ENCODE results near the gene TTYH1. TPM values are rescaled to one million over a fixed set of nuclear protein-coding genes. Genes with fewer than 3 reads are reported as not detected.

TTYH1 gene
- total RNA-seq, 1 experiment from 2014 or later: 0.62 TPM

DNA sequence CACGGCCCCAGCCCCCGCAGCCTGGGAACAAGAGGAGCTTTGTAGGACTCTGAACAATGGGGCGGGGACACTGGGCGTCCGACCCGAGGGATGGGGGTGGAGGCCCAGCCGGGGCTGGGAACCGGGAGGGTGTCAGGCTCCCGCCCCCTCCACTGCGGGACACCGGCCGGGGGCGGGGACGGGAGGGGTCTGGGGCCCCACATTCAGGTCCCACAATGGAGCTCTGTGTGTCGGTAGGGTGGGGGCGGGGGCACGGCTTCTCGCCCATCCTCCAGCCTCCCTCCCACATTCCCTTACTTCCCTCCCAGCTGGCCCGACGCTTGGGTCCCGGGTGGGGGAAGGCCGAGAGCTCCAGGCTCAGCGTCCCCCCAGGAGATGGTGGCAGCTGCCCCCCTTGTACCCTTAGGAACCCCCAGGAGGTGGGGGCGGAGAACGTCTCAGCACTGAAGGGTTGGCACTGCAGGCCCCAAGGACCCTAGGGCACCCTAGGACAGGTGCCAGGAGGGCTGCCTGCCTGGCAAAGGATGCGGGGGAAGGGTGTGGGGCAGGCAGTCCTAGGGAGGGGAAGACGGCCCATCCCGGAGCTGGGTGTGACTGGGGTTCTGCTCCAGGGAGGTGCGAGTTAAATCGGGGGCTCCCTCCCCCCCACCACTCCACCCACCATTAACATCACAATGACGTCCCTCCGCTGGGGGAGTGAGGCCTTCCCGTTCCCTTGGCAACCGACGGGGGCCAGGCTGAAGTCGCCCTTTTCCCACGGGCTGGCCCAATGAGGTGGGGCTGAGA, 5.3 kb downstream of the TTYH1 start:
- Histone ChIP-seq H3K27me3 (ENCODE audit: control insufficient read depth, insufficient read depth, low read length) (no peaks in the 10 kb centered on the region), H3K4me3 (ENCODE audit: low read depth in 2 of 2, low read length in 2 of 2) (peak overlapping the region; percentile 2 to 29; a peak in 2 of 4 replicates), H3K27ac (ENCODE audit: low read length) (no peak overlapping the region; the same call in 1 of the 2 replicates), H3K36me3 (ENCODE audit: control insufficient read depth, insufficient read depth, low read length) (no peaks in the 10 kb centered on the region), H3K9me3 (ENCODE audit: control insufficient read depth, insufficient read depth, low read depth, low read length) (no peaks in the 10 kb centered on the region), H3K4me1 (ENCODE audit: control insufficient read depth, insufficient read depth, low read length) (peaks cover 11% of the 10 kb centered on the region)
- POLR2A ChIA-PET: interaction anchor here (0.6 kb wide), 3 partner anchors 20 to 803 kb away, joined by 3 to 8 read pairs (median 4); no protein-coding TSS in a partner anchor
- no TSS peak for BruUV-seq (replicated peaks)
- intact Hi-C loops (cut with micrococcal nuclease; ENCODE audit: unreplicated experiment): no loop called here
- peak; percentile 24 for ATAC-seq
- TF ChIP-seq POLR2AphosphoS5 (IDR thresholded peaks at IDR 0.05; ENCODE audit: low read depth, low read length) (no peak), SIN3A (IDR thresholded peaks at IDR 0.05; ENCODE audit: borderline replicate concordance, insufficient read depth, low read depth, low read length) (no peak), TCF7L2 (IDR thresholded peaks at IDR 0.05; ENCODE audit: low read depth, low read length) (no peak)
- TF ChIP-seq, protein P1, sequence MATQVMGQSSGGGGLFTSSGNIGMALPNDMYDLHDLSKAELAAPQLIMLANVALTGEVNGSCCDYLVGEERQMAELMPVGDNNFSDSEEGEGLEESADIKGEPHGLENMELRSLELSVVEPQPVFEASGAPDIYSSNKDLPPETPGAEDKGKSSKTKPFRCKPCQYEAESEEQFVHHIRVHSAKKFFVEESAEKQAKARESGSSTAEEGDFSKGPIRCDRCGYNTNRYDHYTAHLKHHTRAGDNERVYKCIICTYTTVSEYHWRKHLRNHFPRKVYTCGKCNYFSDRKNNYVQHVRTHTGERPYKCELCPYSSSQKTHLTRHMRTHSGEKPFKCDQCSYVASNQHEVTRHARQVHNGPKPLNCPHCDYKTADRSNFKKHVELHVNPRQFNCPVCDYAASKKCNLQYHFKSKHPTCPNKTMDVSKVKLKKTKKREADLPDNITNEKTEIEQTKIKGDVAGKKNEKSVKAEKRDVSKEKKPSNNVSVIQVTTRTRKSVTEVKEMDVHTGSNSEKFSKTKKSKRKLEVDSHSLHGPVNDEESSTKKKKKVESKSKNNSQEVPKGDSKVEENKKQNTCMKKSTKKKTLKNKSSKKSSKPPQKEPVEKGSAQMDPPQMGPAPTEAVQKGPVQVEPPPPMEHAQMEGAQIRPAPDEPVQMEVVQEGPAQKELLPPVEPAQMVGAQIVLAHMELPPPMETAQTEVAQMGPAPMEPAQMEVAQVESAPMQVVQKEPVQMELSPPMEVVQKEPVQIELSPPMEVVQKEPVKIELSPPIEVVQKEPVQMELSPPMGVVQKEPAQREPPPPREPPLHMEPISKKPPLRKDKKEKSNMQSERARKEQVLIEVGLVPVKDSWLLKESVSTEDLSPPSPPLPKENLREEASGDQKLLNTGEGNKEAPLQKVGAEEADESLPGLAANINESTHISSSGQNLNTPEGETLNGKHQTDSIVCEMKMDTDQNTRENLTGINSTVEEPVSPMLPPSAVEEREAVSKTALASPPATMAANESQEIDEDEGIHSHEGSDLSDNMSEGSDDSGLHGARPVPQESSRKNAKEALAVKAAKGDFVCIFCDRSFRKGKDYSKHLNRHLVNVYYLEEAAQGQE (IDR thresholded peaks at IDR 0.05; ENCODE audit: insufficient read depth in 1 of 2, low read depth in 2 of 2, low read length in 1 of 2): no peak
- TF ChIP-seq, protein P2, sequence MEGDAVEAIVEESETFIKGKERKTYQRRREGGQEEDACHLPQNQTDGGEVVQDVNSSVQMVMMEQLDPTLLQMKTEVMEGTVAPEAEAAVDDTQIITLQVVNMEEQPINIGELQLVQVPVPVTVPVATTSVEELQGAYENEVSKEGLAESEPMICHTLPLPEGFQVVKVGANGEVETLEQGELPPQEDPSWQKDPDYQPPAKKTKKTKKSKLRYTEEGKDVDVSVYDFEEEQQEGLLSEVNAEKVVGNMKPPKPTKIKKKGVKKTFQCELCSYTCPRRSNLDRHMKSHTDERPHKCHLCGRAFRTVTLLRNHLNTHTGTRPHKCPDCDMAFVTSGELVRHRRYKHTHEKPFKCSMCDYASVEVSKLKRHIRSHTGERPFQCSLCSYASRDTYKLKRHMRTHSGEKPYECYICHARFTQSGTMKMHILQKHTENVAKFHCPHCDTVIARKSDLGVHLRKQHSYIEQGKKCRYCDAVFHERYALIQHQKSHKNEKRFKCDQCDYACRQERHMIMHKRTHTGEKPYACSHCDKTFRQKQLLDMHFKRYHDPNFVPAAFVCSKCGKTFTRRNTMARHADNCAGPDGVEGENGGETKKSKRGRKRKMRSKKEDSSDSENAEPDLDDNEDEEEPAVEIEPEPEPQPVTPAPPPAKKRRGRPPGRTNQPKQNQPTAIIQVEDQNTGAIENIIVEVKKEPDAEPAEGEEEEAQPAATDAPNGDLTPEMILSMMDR (IDR thresholded peaks at IDR 0.05): no peak
- in situ Hi-C loops (cut with HindIII; ENCODE audit: low pct_unique_long_range_greater_than_20kb, low sequenced_read_pairs): no loop called here
- no peak for DNase-seq (ENCODE audit: low read depth, low spot score)
- CTCF ChIA-PET: interaction anchor here (0.6 kb wide), 1 partner anchor 245 kb away, joined by 3 read pairs; no protein-coding TSS in a partner anchor

DNA sequence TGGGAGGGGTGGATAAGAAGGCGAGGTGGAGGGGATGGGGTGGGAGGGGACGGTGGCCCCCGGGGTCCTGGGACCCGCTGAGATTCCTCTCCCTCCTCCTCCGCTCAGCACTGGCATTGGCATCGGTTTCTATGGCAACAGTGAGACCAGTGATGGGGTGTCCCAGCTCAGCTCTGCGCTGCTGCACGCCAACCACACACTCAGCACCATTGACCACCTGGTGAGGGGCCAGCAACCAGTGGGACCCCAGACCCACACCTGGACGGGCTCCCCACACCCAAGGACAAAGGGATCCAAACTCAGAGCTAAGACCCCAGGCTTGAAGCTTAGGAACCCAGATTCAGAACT, 5.9 kb downstream of the TTYH1 start:
- Histone ChIP-seq H3K9me3 (ENCODE audit: control insufficient read depth, insufficient read depth, low read depth, low read length) (no peaks in the 10 kb centered on the region), H3K27ac (ENCODE audit: low read length) (no peak overlapping the region), H3K4me3 (ENCODE audit: low read depth in 2 of 2, low read length in 2 of 2) (no peak overlapping the region), H3K27me3 (ENCODE audit: control insufficient read depth, insufficient read depth, low read length) (no peaks in the 10 kb centered on the region), H3K4me1 (ENCODE audit: control insufficient read depth, insufficient read depth, low read length) (peaks cover 11% of the 10 kb centered on the region), H3K36me3 (ENCODE audit: control insufficient read depth, insufficient read depth, low read length) (no peaks in the 10 kb centered on the region)
- in situ Hi-C loops (cut with HindIII; ENCODE audit: low pct_unique_long_range_greater_than_20kb, low sequenced_read_pairs): no loop called here
- BruUV-seq (replicated peaks): no TSS peak
- ATAC-seq (no peak), DNase-seq (ENCODE audit: low read depth, low spot score) (no peak)
- TF ChIP-seq POLR2AphosphoS5 (IDR thresholded peaks at IDR 0.05; ENCODE audit: low read depth, low read length) (no peak), TCF7L2 (IDR thresholded peaks at IDR 0.05; ENCODE audit: low read depth, low read length) (no peak), SIN3A (IDR thresholded peaks at IDR 0.05; ENCODE audit: borderline replicate concordance, insufficient read depth, low read depth, low read length) (no peak)
- TF ChIP-seq, protein P2 (IDR thresholded peaks at IDR 0.05): no peak
- TF ChIP-seq, protein P1 (IDR thresholded peaks at IDR 0.05; ENCODE audit: insufficient read depth in 1 of 2, low read depth in 2 of 2, low read length in 1 of 2): no peak
- intact Hi-C loops (cut with micrococcal nuclease; ENCODE audit: unreplicated experiment): no loop called here
- POLR2A ChIA-PET: no interaction called here
- CTCF ChIA-PET: no interaction called here
